ENCODE data around the gene POMGNT2.
"Not testable (repeated sequence)": the region's sequence is repeated elsewhere in the genome, so short reads cannot be mapped to it uniquely, and the experiment has no call there.

The POMGNT2 gene

DNA sequence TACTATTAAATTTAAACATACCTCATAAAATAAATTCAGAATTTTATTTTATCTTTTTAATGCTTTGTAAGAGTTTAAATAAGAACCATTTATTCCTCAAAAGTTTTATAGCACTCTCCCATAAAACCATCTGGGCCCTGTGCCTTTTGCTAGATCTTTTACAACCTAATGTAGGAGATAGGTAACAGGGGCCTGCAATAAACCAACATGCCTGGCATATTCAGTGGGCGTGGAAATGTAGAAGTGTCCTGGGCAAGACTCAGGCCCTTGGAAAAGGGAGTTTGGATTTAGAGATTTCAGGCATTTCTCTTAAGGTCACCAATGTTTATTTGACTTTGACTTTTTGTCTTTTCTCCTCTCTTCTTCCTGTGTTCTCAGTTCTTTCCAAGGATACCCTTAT, 46.4 kb downstream of the POMGNT2 start:
- H3K27ac ChIP-seq, result no peak overlapping the region
- H3K4me3 ChIP-seq, result no peak overlapping the region

DNA sequence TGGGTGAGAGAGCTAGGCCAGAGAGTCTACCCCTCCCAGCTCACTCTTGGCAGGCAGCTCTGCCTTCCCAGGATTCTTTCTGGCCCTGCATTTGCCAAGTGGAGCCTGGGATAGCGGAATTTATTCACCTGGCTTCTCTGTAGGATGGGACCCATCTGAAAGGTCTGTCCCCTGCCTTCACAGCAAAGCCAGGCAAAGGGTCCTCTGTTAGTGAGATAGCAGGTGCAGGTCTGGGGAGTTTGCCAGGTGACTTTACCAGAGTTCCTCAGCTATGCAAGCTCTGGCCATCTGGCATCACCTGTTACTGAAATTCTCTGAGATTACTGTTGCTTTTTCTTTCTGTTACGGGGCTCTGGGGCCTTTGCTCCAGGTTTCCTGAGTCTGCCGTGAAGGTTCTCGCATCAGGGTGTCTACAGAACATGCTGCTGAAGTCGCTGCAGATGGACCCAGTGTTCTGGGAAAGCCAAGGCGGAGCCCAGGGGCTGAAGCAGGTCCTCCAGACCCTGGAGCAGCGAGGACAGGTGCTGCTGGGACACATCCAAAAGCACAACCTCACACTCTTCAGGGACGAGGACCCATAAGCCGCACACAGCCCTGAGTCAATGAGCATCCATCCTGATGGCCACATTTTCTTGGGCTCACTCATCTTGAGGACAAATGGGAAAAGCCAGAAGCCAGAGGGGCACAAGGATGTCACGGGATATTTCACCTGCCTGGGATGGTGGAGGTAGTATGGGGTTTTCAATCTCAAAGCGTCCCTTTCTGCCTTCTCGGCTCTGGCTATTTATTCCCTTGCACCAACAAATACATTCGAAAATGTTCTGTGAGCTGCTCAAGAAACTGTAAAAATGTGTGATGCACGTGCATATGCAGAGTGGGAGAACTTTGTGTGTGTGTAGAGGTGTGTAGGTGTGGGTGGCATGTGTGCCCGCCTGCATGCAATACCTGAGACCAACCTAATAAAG, 49.8 kb downstream of the POMGNT2 start:
- Histone ChIP-seq H3K27ac (no peak overlapping the region), H3K4me3 (no peak overlapping the region)

DNA sequence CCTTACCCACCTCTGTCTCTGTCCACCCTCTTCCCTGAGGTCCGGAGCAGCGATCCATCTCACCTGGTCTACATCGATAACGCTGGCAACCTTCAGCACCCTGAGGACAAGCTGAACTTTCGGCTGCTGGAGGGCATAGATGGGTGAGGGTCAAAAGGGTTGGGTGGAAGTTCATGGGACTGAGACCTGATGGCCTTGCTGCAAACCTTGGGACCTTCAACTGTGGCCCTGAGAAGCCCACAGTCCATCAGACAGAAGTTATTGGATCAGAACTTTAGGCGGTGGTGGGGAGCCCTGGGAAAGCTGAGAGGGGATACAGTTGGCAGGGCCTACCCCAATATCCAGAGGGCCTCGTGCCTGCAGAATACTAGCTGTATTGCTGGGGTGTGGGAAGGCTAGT, 50.5 kb downstream of the POMGNT2 start:
- H3K4me3 ChIP-seq, result no peak overlapping the region
- H3K27ac ChIP-seq, result no peak overlapping the region

DNA sequence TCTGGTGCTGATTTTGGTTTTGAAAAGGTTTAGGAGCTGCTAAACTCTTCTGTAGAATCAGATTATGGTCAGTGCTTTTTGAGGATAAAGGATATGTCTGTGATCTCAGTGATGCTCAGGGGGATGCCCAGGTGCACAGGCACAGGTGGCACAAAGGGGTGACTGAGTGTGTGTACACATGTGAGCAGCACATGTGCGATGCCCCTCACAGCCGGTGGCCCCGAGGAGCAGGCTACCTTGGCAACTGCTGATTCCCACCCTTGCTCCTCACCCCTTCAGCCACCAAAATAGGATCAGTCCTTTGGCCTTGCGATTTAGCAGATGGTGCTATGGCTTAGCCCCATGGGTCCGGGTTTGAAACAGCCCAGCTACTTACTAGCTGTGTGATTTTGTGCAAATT, 51.1 kb downstream of the POMGNT2 start:
- H3K4me3 ChIP-seq, result no peak overlapping the region
- no peak overlapping the region for H3K27ac ChIP-seq

DNA sequence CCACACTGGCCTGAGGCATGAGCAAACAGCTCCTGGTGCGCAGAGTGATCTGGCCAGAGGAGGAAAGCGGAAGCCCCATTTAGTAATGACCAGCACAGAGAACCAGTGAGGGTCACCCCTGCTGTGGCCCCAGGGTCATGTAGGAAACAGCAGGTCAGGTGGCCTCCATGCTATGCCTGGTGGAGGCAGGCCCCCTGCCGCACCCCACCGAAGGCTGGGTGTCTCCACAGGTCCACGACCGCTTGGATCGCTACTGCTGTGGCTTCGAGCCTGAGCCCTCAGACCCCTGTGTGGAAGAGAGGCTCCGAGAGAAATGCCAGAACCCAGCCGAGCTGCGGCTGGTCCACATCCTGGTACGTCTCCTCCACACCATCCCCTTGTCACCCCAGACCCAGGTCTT, 52.6 kb downstream of the POMGNT2 start:
- Histone ChIP-seq H3K27ac (no peak overlapping the region), H3K4me3 (no peak overlapping the region)

DNA sequence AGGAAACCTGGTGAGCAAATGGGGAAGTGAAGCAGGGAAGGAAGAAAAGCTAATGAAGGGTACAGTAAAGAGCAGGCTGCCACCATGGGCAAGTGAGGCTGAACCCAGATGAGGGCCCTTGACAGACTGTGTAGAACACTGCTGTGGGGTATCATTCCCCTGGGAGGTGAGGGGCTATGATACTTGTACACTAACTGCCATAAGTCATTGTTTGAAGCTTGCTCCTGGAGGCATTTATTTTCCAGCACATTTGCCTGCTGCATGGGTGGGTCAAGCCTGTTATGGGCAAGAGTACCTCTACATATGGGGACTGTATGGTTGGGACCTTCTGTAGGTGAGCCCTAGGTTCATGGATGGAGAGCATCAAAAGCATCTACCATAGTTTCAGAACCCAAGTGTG, 57.4 kb downstream of the POMGNT2 start:
- Histone ChIP-seq H3K27ac (no peak overlapping the region), H3K4me3 (no peak overlapping the region)

DNA sequence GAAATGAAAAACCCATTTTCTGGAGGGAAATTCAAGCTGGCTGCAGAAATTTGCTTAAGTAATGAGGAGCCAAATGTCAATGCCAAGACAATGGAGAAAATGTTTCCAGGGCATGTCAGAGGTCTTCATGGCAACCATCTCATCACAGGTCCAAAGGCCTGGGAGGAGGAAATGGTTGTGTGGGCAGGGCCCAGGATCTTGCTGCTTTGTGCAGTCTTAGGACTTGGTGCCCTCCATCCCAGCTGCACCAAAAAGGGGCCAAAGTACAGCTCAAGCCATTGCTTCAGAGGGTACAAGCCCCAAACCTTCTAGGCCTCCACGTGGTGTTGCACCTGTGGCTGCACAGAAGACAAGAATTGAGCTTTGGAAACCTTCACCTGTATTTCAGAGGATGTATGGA, 59.3 kb downstream of the POMGNT2 start:
- Histone ChIP-seq H3K4me3 (no peak overlapping the region), H3K27ac (no peak overlapping the region)

DNA sequence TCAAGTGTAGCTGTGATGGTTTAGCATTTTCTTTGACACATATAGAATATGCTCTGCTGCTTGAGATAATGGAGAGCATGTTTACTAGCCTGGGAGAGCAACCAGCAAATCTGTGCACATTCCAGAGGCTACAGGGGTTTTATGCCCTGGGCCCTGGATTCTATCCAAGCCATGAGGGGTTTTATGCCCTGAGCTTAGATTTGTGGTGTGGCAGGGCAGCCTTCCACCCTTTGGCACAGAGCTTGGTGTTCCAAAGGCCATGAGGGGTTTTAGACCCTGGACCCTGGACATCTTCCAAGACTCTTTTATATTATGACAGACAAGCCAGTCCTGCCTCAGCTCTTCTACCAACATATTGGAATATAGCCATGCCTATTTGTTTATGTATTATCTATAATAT, 60.8 kb downstream of the POMGNT2 start:
- not testable (repeated sequence) for H3K27ac ChIP-seq, H3K4me3 ChIP-seq

DNA sequence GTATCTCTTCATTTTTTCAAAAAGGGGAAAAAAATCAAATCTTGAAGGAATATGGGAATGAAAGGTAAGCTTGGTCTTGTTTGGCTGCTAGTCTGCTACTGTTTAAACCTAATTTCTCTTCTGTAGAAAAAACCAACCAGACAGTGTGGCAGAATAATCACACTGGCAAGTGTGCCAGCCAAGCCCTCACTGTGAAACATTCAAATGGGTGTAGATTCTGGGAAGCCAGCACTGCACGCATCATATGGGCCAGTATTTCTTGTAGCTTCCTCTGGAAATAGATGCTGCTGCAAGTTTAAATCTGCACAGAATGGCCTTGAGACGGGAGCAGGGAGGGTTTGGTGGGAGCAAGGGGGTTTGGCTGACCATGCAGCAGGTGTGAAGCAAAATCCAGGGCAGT, 62.1 kb downstream of the POMGNT2 start:
- H3K27ac ChIP-seq, result no peak overlapping the region

DNA sequence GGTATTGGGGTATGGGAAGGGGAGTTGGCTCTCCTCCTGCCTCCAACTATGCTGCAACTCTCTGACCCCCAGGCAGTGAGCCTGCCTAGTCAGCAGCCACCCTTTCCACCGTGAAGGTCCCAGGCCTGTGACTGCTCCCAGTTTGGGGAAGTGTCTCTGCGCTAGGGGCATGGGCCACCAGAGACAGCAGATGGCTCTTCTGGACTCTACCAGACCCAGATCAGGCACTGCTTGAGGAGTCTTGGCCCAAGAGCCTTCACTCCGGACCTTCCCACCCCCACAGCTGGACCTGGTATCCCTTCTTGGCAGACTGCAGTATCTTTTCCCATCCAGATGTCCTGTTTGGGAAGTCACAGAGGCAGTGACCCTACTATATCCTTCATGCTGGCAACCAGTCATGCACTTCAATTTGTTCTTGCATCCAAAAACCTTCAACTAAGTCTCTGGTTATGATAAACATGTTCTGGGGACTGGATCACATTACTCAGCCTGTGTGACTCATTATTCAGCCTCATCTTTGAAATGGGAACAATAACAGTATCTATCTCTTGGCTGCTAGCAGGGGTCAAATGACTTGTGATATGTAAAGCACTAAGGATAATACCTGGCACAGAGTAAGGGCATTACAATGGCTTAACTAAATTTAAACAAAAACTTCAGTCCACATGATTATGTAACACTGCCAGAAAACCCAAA, 62.7 kb downstream of the POMGNT2 start:
- H3K27ac ChIP-seq, result no peak overlapping the region
- H3K4me3 ChIP-seq, result no peak overlapping the region

More for the DNA sequence above, 62.1 kb downstream of the POMGNT2 start:
- no peak overlapping the region for H3K4me3 ChIP-seq

DNA sequence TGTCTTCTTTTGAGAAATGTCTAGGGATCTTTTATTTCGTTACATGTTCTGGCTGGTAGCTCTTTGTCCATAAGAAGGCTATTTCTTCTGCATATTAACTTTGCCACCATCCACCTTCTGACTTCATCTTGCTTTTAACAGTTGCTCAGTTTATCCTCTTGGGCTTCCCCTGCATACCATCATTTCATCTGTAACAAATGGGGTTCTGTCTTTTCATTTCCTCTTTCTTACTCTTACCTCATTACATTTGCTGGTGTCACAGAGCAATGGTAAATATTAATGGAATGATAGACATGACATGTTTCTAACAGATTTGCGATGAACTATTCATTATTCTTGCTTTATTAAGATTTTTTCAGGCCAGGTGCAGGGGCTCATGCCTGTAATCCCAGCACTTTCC, 64.4 kb downstream of the POMGNT2 start:
- Histone ChIP-seq H3K4me3 (no peak overlapping the region), H3K27ac (no peak overlapping the region)

DNA sequence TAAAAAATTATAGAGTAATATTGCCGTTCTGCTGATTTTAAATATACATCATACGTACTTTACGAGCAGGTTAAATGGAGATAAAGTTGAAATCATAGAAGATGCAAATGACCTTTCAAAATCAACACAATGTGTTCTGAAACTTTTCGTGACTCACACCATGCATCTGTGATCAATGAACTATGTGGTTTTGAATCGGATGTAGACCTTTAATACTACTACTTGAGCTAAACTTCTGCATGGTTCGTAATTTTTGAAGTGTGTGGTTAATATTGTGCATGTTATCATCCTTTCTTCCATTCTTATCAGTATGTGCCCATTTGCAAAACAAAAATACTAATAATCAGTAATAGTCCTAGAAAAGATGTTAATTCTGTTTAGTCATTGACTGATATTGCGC, 67.9 kb downstream of the POMGNT2 start:
- no peak overlapping the region for H3K4me3 ChIP-seq
- H3K27ac ChIP-seq, result no peak overlapping the region

DNA sequence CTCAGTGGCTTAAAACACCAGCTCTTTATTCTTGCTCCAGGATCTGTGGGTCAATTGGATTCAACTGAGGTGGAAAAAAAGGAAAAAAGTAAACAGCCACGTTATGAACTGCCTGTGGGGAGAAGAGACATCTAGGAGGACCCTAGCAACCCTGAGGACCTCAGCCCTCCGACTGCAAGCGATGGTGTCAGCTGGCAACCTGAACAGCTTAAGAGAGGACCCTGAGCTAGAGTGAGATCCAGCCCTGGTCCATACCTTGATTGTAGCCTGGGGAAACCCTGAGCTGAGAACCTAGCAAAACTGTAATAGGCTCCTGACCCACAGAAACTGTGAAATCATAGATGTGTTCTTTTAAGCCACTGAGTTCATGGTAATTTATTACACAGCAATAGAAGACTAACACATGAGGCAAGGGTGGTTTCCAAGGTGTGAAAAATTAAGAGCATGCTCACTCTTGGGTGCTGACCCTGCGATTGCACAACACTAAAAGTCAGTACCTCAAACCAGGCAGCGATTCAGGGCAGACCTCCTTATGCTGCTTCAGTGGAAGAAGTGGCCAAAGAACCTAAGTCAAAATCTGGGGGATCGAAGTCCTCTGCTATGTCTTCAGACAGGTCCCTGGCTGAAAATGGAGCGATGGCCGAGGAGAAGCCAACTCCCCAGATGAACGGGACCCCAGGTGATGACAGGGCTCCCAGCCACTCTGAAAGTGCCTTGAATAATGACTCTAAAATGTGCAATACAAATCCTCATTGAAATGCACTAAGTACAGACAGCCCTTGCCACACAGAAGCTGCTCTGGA, 69.1 kb downstream of the POMGNT2 start:
- Histone ChIP-seq H3K27ac (no peak overlapping the region), H3K4me3 (no peak overlapping the region)

DNA sequence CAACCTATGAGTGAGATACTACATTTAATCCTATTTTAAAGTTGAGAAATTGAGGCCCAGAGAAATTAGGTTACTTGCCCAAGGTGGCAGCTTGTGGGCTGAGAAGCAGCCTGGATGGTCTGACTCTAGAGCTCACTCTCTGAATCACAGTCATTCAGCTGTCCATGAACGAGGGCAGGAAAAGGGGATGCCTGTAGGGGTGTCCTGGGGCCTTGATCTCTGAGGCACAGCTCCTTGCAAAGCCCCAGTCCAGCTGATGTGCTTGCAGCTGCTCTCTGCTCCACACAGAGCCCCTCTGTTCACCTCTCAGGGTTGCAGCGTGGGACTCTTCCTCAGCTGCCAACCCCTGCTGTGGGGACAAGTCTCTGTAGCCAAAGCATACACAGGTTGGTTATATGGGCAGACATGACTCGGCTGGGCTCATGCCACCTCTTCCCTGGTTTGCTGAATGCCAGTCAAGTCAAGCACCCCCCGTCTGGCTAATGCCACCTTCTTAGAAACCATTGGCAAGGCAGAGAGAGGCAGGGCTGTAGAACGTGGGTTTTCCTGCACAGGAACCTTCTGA, 70.0 kb downstream of the POMGNT2 start:
- H3K4me3 ChIP-seq, result no peak overlapping the region
- no peak overlapping the region for H3K27ac ChIP-seq

DNA sequence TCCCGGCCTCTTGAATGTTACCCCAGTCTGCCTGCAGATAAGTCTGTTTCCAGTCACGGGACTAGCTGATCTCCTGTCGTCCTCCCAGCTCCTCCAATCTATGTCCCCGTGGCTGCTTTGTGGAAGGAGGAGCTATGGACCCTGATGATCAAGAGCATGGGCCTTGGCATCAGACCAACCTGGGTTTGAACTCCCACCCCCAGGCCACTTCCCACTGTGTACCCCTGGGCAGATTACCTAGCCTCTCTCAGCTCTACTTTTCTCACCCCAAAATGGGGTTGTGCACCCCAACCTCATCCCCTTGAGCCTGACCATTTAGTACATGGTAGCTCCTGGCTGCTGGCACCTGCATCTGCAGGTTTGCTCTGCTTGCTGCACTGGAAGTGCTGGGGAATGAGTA, 71.0 kb downstream of the POMGNT2 start:
- H3K4me3 ChIP-seq, result no peak overlapping the region

DNA sequence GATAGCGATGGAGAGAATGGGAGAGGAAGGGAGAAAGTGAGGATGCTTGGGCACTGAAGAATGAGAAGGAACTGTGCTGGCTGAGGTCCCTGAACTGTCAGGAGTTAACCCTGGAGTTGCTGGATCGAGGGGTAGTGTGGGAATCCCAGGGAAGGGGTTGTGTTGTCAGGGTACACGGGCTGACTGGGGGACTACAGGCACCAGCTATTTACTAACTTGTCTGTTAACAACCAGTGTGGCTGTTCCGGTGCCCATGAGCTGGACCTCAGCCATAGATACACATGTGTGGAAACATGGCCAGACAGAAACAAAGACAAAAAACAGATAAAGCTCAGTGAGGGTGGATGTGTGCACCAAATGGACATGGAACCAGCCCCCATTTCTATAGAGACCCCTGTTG, 71.7 kb downstream of the POMGNT2 start:
- Histone ChIP-seq H3K27ac (no peak overlapping the region), H3K4me3 (no peak overlapping the region)

More for the DNA sequence above, 71.0 kb downstream of the POMGNT2 start:
- H3K27ac ChIP-seq, result no peak overlapping the region

DNA sequence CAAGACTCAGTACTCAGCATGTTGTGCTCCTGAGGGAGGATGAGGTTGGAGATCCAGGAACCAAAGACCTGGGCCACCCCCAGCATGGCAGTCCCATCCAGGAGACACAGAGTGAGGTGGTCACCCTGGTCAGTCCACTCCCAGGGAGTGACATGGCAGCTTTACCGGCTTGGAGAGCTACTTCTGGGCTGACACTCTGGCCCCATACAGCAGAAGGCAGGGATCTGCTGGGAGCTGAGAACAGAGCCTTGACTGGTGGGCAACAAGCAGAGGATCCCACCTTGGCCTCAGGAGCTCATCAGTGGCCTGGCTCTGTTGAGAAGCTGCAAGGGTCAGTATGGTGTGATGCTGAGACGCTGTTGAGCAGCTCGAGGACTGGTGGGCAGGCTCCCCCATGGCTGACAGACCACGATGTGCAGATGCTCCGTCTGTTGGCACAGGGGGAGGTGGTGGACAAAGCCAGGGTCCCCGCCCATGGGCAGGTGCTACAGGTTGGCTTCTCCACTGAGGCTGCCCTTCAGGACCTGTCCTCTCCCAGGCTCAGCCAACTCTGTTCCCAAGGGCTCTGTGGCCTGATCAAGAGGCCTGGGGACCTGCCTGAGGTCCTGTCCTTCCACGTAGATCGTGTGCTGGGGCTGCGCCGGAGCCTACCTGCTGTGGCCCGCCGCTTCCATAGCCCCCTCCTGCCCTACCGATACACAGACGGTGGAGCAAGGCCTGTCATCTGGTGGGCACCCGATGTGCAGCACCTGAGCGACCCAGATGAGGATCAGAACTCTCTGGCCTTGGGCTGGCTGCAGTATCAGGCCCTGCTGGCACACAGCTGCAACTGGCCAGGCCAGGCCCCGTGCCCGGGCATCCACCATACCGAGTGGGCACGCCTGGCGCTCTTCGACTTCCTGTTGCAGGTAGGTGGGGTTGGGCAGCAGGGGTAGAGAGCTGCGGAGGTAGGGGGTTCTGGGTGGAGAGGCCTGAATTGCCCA, 72.9 kb downstream of the POMGNT2 start:
- H3K4me3 ChIP-seq, result no peak overlapping the region
- H3K27ac ChIP-seq, result no peak overlapping the region

DNA sequence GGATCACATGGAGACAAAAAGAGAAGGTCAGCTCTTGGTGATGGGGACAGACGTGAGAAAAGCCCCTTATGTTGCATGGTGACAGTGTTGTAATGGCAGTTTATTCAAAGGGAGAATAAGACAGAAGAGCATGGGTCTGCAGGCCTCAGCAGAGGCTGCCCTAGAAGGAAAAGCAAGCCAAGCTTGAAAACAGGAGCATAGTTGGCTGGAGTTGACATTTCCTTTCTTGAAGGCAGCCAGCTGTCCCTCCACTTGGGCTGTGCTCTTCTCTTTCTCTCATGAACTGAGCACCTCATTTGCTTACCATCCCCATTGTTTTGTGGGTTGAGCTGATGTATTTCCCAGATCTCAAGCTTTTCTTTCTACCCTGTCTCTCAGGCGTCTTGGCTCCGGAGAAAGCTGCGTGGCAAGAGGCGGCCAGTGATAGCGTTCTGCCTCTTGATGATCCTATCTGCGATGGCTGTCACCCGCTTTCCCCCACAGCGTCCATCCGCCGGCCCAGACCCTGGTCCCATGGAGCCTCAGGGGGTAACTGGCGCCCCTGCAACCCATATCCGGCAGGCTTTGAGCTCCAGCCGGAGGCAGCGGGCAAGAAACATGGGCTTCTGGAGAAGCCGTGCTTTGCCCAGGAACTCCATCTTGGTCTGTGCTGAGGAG, 73.9 kb downstream of the POMGNT2 start:
- no peak overlapping the region for H3K27ac ChIP-seq
- no peak overlapping the region for H3K4me3 ChIP-seq
